K562 (cell line): ENCODE data around the gene GCK. TPM values are rescaled to one million over a fixed set of nuclear protein-coding genes. Genes with fewer than 3 reads are reported as not detected.
"Not testable (repeated sequence)": the region's sequence is repeated elsewhere in the genome, so short reads cannot be mapped to it uniquely, and the experiment has no call there.

ENCODE experiments used
- ATAC-seq: fragments of 200-7000 bp; cut with Tn5 transposase; 3 replicates; pipeline ENCODE4 v1.9.1; 2020; ENCODE audit warnings: moderate library complexity
- BruUV-seq: library from RNA; stranded (reverse); fragments of 400-500 nt; replicated peaks from 2 replicates; lab custom pipeline; 2021; lab: Mats Ljungman, UMichigan
- CTCF ChIA-PET: fragments of 300-600 bp; formaldehyde crosslinking; extraction: SDS; loops from one replicate; lab custom pipeline; 2021; ENCODE audit warnings: low intra/inter-chr PET ratio; lab: Yijun Ruan, JAX
- POLR2A ChIA-PET: fragments of 300-600, 350-650 bp; sonication (Branson Sonifier 250); formaldehyde crosslinking; extraction: SDS; loops from one replicate; lab custom pipeline; 2021; ENCODE audit warnings: antibody characterized with exemption, inconsistent platforms; lab: Yijun Ruan, JAX
- DNase-seq, 4 experiments: peaks; one replicate each; pipeline versions ENCODE4 v3.0.0 to v3.0.0-alpha.2; 2011 to 2018; ENCODE audit warnings: low spot score in 3 of 4, mixed read lengths in 3 of 4; ENCODE audit errors: extremely low read depth in 1 of 4
- FAIRE-seq: peaks from 2 replicates; lab custom pipeline; 2011; peaks lifted over from hg19 to GRCh38; lab: Jason Lieb, UNC
- H2AFZ ChIP-seq: 2 replicates; pipeline ENCODE4 v1.6.0; 2011; ENCODE audit warnings: low read depth, low read length, control low read depth, inconsistent platforms
- H3K27ac ChIP-seq: fragments of 200-600 bp; 3 replicates; pipeline ENCODE4 v1.8.0; 2011; ENCODE audit warnings: low read depth, mild to moderate bottlenecking, control low read depth, inconsistent platforms, low read length, moderate library complexity, mixed read lengths; ENCODE audit errors: extremely low read depth
- H3K27me3 ChIP-seq, 2 experiments: fragments of 300-600 bp in 1 of 2; 2 replicates in 1 of 2; 3 replicates in 1 of 2; pipeline versions ENCODE4 v1.6.0 to v1.8.0; 2011; ENCODE audit warnings: inconsistent platforms in 2 of 2, low read length in 2 of 2, mild to moderate bottlenecking in 1 of 2, mixed read lengths in 1 of 2, moderate library complexity in 1 of 2; ENCODE audit not compliant: control insufficient read depth in 2 of 2, insufficient read depth in 2 of 2
- H3K36me3 ChIP-seq: fragments of 300-600 bp; 3 replicates; pipeline ENCODE4 v1.8.0; 2011; ENCODE audit warnings: mild to moderate bottlenecking, low read length, inconsistent platforms; ENCODE audit not compliant: control insufficient read depth, insufficient read depth
- H3K4me1 ChIP-seq, 2 experiments: fragments of 200-600 bp in 1 of 2; replicated peaks in 1 of 2; 2 replicates in 1 of 2; 3 replicates in 1 of 2; pipeline versions ENCODE4 v1.5.1 to v1.8.0; 2011; ENCODE audit warnings: inconsistent platforms in 2 of 2, low read length in 2 of 2, mild to moderate bottlenecking in 1 of 2, mixed read lengths in 1 of 2, moderate library complexity in 1 of 2; ENCODE audit not compliant: control insufficient read depth in 2 of 2, insufficient read depth in 2 of 2
- H3K4me2 ChIP-seq: 2 replicates; pipeline ENCODE4 v1.6.1; 2011; ENCODE audit warnings: low read length, control low read depth, inconsistent platforms, mixed read lengths; ENCODE audit not compliant: insufficient read depth
- H3K4me3 ChIP-seq: fragments of 200-600 bp; sonication (generic), shearing (Covaris generic); 2 replicates; pipeline ENCODE4 v1.5.1; 2016; ENCODE audit warnings: control low read depth, inconsistent platforms
- H3K79me2 ChIP-seq: fragments of 200-600 bp; 3 replicates; pipeline ENCODE4 v1.8.0; 2011; ENCODE audit warnings: low read length, inconsistent platforms; ENCODE audit not compliant: control insufficient read depth, insufficient read depth
- H3K9ac ChIP-seq, 2 experiments: 2 replicates each; pipeline versions ENCODE4 v1.6.0 to v1.6.1; 2011; ENCODE audit warnings: low read depth in 2 of 2, low read length in 2 of 2, control low read depth in 1 of 2, inconsistent platforms in 1 of 2, mild to moderate bottlenecking in 1 of 2, mixed read lengths in 1 of 2; ENCODE audit not compliant: insufficient read depth in 1 of 2
- H3K9me1 ChIP-seq: one replicate; pipeline ENCODE4 v1.6.0; 2011; ENCODE audit warnings: inconsistent platforms, mild to moderate bottlenecking, low read length, moderate library complexity; ENCODE audit not compliant: control insufficient read depth, insufficient read depth
- H3K9me3 ChIP-seq: replicated peaks from 2 replicates; pipeline ENCODE4 v1.5.1; 2011; ENCODE audit warnings: low read depth, low read length, inconsistent platforms; ENCODE audit not compliant: control insufficient read depth, insufficient read depth
- H4K20me1 ChIP-seq: replicated peaks from 2 replicates; pipeline ENCODE4 v1.6.1; 2011; ENCODE audit warnings: low read length, inconsistent platforms, mixed read lengths; ENCODE audit not compliant: control insufficient read depth, insufficient read depth
- SMARCE1 ChIP-seq: fragments of 450-650 bp; IDR thresholded peaks from 2 replicates; pipeline ENCODE4 v1.7.1; 2016; ENCODE audit warnings: mild to moderate bottlenecking
- WGBS: fragments of 100-300 bp; shearing (Covaris generic); methylation state at CpG from one replicate; pipeline ENCODE4 v1.1.6; 2016; ENCODE audit warnings: low coverage, mixed read lengths; ENCODE audit not compliant: insufficient coverage; ENCODE audit errors: missing lambda C conversion rate; 5-methylcytosine and 5-hydroxymethylcytosine counted together
- in situ Hi-C: fragments of 300-500 bp; cut with MboI; formaldehyde crosslinking; loops from 4 replicates; pipeline ENCODE4 v1.15.0; 2018; ENCODE audit warnings: inconsistent platforms, mixed read lengths
- intact Hi-C: fragments of 100-400 bp; cut with micrococcal nuclease; formaldehyde crosslinking; loops from 2 replicates; pipeline ENCODE4 v1.14.2; 2022
- polyA plus RNA-seq, 8 experiments: library from polyadenylated mRNA; depleted of rRNA in 4 of 8; stranded (reverse) in 5 of 8; unstranded in 3 of 8; fragments of >200 nt; fragmentation: Nextera tagmentation in 2 of 8; fragmentation: Illumina TruSeq in 1 of 8; extraction: Ambion mirVana in 2 of 8; extraction: Trizol in 1 of 8; gene quantifications; 2 replicates each; pipeline versions ENCODE4 v1.2.1 to v1.2.3, GENCODE V29; 2011 to 2014; ENCODE audit warnings: inconsistent platforms in 1 of 8, missing spikeins in 1 of 8
- total RNA-seq, 7 experiments: library from RNA; depleted of rRNA in 6 of 7; stranded (reverse); fragments of >200 nt in 6 of 7; fragmentation: Illumina TruSeq in 2 of 7; extraction: Trizol in 2 of 7; gene quantifications; 2 replicates each; pipeline versions ENCODE4 v1.2.1 to v1.2.3, GENCODE V29; 2011 to 2021; ENCODE audit warnings: low replicate concordance in 1 of 7

The GCK gene
- total and polyA plus RNA-seq, 9 of the 15 experiments (the other 6 are each of a cell fraction or from before 2014, with no cell fraction given) = 0.11 to 0.55 (median 0.16) TPM; not detected in 3

DNA sequence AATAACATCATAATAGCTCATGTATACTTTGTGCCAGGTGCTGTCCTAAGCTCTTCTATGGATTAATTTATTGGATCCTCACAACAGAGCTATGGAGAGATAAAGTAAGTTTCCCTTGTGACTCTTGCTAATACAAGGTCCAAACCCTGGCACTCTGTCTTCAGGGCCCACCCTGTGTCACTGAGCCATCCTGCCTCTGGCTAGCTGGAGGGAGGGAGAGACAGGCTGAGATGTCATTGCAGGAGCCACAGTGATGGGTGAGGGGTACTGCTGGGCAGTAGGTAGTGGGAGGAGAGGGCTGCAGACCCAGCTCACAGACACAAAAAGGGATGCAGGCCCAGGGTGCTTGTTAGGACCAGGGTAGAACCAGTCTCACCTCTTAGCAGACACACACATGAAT lies 16.9 kb downstream of the GCK start:
- in situ Hi-C loops (no loop called here), intact Hi-C loops (no loop called here)
- Histone ChIP-seq H3K36me3 (no peaks in the 10 kb centered on the region), H3K4me1 (no peaks in the 10 kb centered on the region), H3K27ac (no peak overlapping the region), H2AFZ (no peak overlapping the region), H3K9ac (no peak overlapping the region), H3K9me3 (no peaks in the 10 kb centered on the region), H3K27me3 (peaks cover 25 to 29% of the 10 kb centered on the region in 2 experiments; a peak in 4 of 5 replicates), H3K79me2 (no peaks in the 10 kb centered on the region), H3K4me2 (no peak overlapping the region), H4K20me1 (no peaks in the 10 kb centered on the region), H3K4me3 (no peak overlapping the region), H3K9me1 (no peaks in the 10 kb centered on the region)
- no peak for FAIRE-seq
- POLR2A ChIA-PET = interaction anchor here (0.6 to 1.2 kb wide), 4 partner anchors 14 to 60 kb away, joined by 3 read pairs; no protein-coding TSS in a partner anchor
- no peak for DNase-seq
- no TSS peak for BruUV-seq
- no peak for ATAC-seq
- no peak for TF ChIP-seq SMARCE1
- TF ChIP-seq, all 486 proteins: peak for 0
- CTCF ChIA-PET = no interaction called here

DNA sequence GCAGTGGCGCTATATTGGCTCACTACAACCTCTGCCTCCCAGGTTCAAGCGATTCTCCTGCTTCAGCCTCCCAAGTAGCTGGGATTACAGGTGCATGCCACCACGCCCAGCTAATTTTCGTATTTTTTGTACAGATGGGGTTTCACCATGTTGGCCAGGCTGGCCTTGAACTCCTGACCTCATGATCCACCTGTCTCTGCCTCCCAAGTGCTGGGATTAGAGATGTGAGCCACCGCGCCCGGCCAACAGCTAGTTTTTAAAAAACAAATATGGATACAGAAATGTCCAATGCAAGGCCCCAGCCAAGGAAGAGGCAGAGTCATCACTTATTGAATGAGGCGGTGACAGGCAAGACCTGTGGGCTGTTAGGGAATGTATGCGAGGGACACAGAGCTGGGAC lies 17.3 kb downstream of the GCK start:
- CTCF ChIA-PET = not testable (repeated sequence)

More for the DNA sequence above, 17.3 kb downstream of the GCK start:
- H3K36me3 ChIP-seq, ATAC-seq, H3K9me1 ChIP-seq, H4K20me1 ChIP-seq, H3K27ac ChIP-seq, H3K4me3 ChIP-seq, FAIRE-seq, H3K4me2 ChIP-seq, in situ Hi-C loops, DNase-seq, H3K79me2 ChIP-seq, H3K9me3 ChIP-seq, H3K9ac ChIP-seq, BruUV-seq, intact Hi-C loops, H3K4me1 ChIP-seq, H2AFZ ChIP-seq: not testable (repeated sequence)
- WGBS = 21% methylated on average over 9 of the region's 9 CpGs
- POLR2A ChIA-PET = interaction anchor here (0.6 to 1.2 kb wide), 4 partner anchors 13 to 59 kb away, joined by 3 read pairs; no protein-coding TSS in a partner anchor
- peaks cover 22 to 29% of the 10 kb centered on the region in 2 experiments; a peak in 4 of 5 replicates for H3K27me3 ChIP-seq
